ENCODE results near the gene GLB1L2.

DNA sequence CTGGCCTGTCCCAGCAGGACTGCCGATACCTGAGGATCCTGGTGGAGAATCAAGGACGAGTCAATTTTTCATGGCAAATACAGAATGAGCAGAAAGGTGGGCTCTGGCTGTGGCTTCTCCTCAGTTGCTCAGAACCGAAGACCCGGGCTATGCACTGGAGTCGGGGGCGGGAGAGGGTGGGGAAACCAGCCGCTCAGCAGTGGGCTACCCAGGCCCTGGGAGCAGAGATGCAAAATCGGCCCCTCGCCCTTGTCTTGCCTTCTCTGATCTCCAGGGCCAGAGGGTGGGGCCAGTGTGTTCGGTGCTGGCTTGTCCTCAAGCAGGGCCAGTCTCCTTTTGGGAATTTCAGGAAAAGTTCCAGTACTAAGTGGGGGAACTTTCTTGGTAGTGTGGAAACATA, 18.4 kb upstream of the GLB1L2 start:
- TF ChIP-seq RAD21 (IDR thresholded peaks at IDR 0.05; ENCODE audit: low read depth) (no peak), REST (IDR thresholded peaks at IDR 0.05; ENCODE audit: low read depth) (no peak)
- TF ChIP-seq, protein P1, sequence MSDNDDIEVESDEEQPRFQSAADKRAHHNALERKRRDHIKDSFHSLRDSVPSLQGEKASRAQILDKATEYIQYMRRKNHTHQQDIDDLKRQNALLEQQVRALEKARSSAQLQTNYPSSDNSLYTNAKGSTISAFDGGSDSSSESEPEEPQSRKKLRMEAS (IDR thresholded peaks at IDR 0.05): no peak

All from Ishikawa (cell line).